HepG2 (cell line): ENCODE measurements around the gene QKI.

Experiments used
- KLF6 ChIP-seq: IDR thresholded peaks from 2 replicates; pipeline ENCODE4 v1.8.0; 2016; ENCODE audit warnings: missing biosample characterization, missing genetic modification reagents
- YEATS4 ChIP-seq: sonication (generic); formaldehyde crosslinking; IDR thresholded peaks from 2 replicates; pipeline ENCODE4 v1.4.0; 2020; ENCODE audit warnings: missing genetic modification reagents, borderline replicate concordance

DNA sequence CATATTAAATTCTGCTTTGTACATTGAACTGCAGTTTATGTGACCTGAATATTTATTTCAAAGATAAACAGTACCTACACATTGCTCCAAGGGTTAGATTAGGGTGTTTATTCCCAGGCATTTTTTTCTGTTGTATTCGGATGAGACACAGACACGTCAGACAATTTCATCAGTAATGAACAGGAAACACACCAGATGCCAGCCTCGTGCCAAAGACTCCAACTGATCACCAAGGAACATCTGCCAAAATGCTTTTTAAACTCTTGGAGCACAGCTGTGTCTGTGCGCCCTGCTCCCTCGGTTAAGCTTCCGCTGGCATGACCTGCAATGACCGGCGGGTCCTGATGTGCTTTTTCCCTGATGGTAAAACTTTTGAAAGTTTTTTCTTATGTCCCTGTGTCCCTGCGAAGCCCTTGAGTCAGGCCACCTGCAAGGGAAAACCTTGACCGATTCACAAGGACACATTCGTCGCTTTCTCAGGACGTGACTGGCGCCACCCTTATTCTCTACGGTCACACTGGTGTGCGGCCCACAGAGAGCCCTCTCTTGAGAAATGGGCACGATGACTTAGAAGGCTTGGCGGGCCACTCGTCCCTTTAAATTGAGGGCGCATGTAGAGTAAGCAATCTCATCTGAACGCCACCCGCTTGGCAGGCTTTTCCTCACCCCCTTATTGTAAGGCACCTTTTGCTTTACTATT is 173.9 kb downstream of the QKI start:
- TF ChIP-seq YEATS4 (no peak), KLF6 (CRISPR knock-in tag) (no peak)
